ENCODE data around the gene LSM12. TPM values are rescaled to one million over a fixed set of nuclear protein-coding genes. Genes with fewer than 3 reads are reported as not detected.
A peak's percentile ranks its signal among the peaks of the same experiment; 100 is the strongest.

Gene LSM12
- total RNA-seq, 1 donor: 59.0 TPM

- Histone ChIP-seq H3K27ac (ENCODE audit: low read depth, low read length) (no peak overlapping the region), H3K4me3 (ENCODE audit: insufficient read depth, low read length) (no peak overlapping the region), H3K4me1 (ENCODE audit: insufficient read depth, low read length) (no peaks in the 10 kb centered on the region), H4K20me1 (ENCODE audit: insufficient read depth, low read length) (no peaks in the 10 kb centered on the region), H2AFZ (ENCODE audit: low read length) (peak overlapping the region; percentile 56), H3K9me3 (ENCODE audit: low read depth, low read length) (no peaks in the 10 kb centered on the region), H3K79me2 (ENCODE audit: insufficient read depth, low read length) (no peaks in the 10 kb centered on the region), H3K36me3 (ENCODE audit: insufficient read depth, low read length) (no peaks in the 10 kb centered on the region), H3K4me2 (ENCODE audit: insufficient read depth, low read length) (peak overlapping the region; percentile 64), H3K27me3 (ENCODE audit: insufficient read depth, low read length) (peaks cover 43% of the 10 kb centered on the region)
- TF ChIP-seq CTCF (IDR thresholded peaks at IDR 0.05; ENCODE audit: extremely low read depth, low read depth, low read length): no peak
- no peak for DNase-seq (ENCODE audit: insufficient read length, low spot score, missing footprints)
Measured at GRCh38 chr17:43984521-43984920, 82.0 kb downstream of the LSM12 start.

Small RNA genes within 50 kb of the gene (small RNA-seq; reads per million reads assigned to genes)
- not detected for gene RF00012

Other genes with a start within 250 kb of the LSM12 start
- gene MPP3, start 233.5 kb downstream of the LSM12 start, total RNA-seq: 6.2 and 7.1 TPM in 2 replicates
- not detected in 2 replicates for gene CD300LG, start 219.5 kb downstream of the LSM12 start, total RNA-seq
- 0.59 and 0.72 TPM in 2 replicates for gene MPP2, start 159.1 kb downstream of the LSM12 start, total RNA-seq
- gene PPY, start 124.2 kb downstream of the LSM12 start, total RNA-seq: not detected in 2 replicates
- gene PYY, start 112.7 kb downstream of the LSM12 start, total RNA-seq: not detected in 2 replicates
- gene NAGS, start 62.0 kb downstream of the LSM12 start, total RNA-seq: 0.36 and 0.59 TPM in 2 replicates
- gene TMEM101, start 51.7 kb downstream of the LSM12 start, total RNA-seq: 41.3 and 47.8 TPM in 2 replicates
- gene G6PC3, start 4.1 kb upstream of the LSM12 start, total RNA-seq: 19.7 and 23.5 TPM in 2 replicates
- 69.2 and 85.4 TPM in 2 replicates for gene HDAC5, start 57.0 kb upstream of the LSM12 start, total RNA-seq
- gene HROB, start 75.3 kb upstream of the LSM12 start, total RNA-seq: 1.8 TPM in 2 replicates
- not detected in 2 replicates for gene ASB16, start 104.0 kb upstream of the LSM12 start, total RNA-seq
- gene TMUB2, start 120.3 kb upstream of the LSM12 start, total RNA-seq: 27.1 and 27.9 TPM in 2 replicates
- gene ATXN7L3, start 133.2 kb upstream of the LSM12 start, total RNA-seq: 34.5 and 38.4 TPM in 2 replicates
- 49.6 and 51.3 TPM in 2 replicates for gene UBTF, start 153.0 kb upstream of the LSM12 start, total RNA-seq
- gene SLC4A1, start 201.5 kb upstream of the LSM12 start, total RNA-seq: under 0.01 TPM in 1 of 2 replicates, not detected in the other
- gene RUNDC3A, start 241.9 kb upstream of the LSM12 start, total RNA-seq: under 0.01 TPM in 1 of 2 replicates, not detected in the other